ENCODE data around the gene CMTM1. TPM values are rescaled to one million over a fixed set of nuclear protein-coding genes. Genes with fewer than 3 reads are reported as not detected.

Gene CMTM1
- total RNA-seq, 1 experiment from 2014 or later = 9.4 TPM

GRCh38 chr16:66517586-66518263, 48.5 kb upstream of the CMTM1 start:
- BruUV-seq (replicated peaks) = no TSS peak
- no peaks in the 10 kb centered on the region for H3K27me3 ChIP-seq (ENCODE audit: insufficient read depth, low read depth)
- H3K9me2 ChIP-seq (ENCODE audit: insufficient read depth) = no peaks in the 10 kb centered on the region
- H3F3A ChIP-seq (ENCODE audit: insufficient read depth, low read depth) = peaks cover 36% of the 10 kb centered on the region
- ChIA-PET POLR2A (ENCODE audit: unreplicated experiment) (no interaction called here), CTCF (no interaction called here)
- no peak overlapping the region for H2AFZ ChIP-seq
- peak overlapping the region; percentile 25; the same call in 1 of the 2 replicates for H3K4me3 ChIP-seq
- peaks cover 78% of the 10 kb centered on the region for H3K4me1 ChIP-seq (replicated peaks; ENCODE audit: insufficient read depth)
- H3K4me2 ChIP-seq = peak overlapping the region; percentile 71
- no peaks in the 10 kb centered on the region for H3K79me2 ChIP-seq (ENCODE audit: low read depth)
- H4K20me1 ChIP-seq (ENCODE audit: insufficient read depth) = no peaks in the 10 kb centered on the region
- no peaks in the 10 kb centered on the region for H3K36me3 ChIP-seq (ENCODE audit: low read depth)
- peak overlapping the region; percentile 84 for H3K27ac ChIP-seq
- intact Hi-C loops (cut with micrococcal nuclease; ENCODE audit: unreplicated experiment) = loop anchor here (10.0 kb wide), 2 partner anchors 243 to 417 kb away; partner anchors contain the start of genes CES2 and CIAO2B
- DNase-seq = no peak
- no peak for TF ChIP-seq CTCF (conservative IDR thresholded peaks at IDR 0.05)
- H3K9me3 ChIP-seq (ENCODE audit: insufficient read depth, low read depth) = no peaks in the 10 kb centered on the region

- POLR2A ChIA-PET (ENCODE audit: unreplicated experiment) = interaction anchor here (0.6 kb wide), 1 partner anchor 22 kb away, joined by 3 read pairs; no protein-coding TSS in a partner anchor
- intact Hi-C loops (cut with micrococcal nuclease; ENCODE audit: unreplicated experiment) = loop anchor here (10.0 kb wide), 2 partner anchors 245 to 415 kb away; partner anchors contain the start of genes CES2 and CIAO2B
- H3K4me1 ChIP-seq (replicated peaks; ENCODE audit: insufficient read depth) = peaks cover 68% of the 10 kb centered on the region
Measured at GRCh38 chr16:66519482-66520373, 46.5 kb upstream of the CMTM1 start.

More at GRCh38 chr16:66519482-66520373, 46.5 kb upstream of the CMTM1 start:
- Histone ChIP-seq H3K4me3 (no peak overlapping the region), H3K9me3 (ENCODE audit: insufficient read depth, low read depth) (no peaks in the 10 kb centered on the region), H4K20me1 (ENCODE audit: insufficient read depth) (no peaks in the 10 kb centered on the region), H3K27ac (no peak overlapping the region), H3K79me2 (ENCODE audit: low read depth) (no peaks in the 10 kb centered on the region), H3K36me3 (ENCODE audit: low read depth) (no peaks in the 10 kb centered on the region), H3K27me3 (ENCODE audit: insufficient read depth, low read depth) (no peaks in the 10 kb centered on the region), H2AFZ (no peak overlapping the region), H3K4me2 (no peak overlapping the region), H3K9me2 (ENCODE audit: insufficient read depth) (no peaks in the 10 kb centered on the region), H3F3A (ENCODE audit: insufficient read depth, low read depth) (peaks cover 31% of the 10 kb centered on the region)
- TF ChIP-seq EZH2 (IDR thresholded peaks at IDR 0.05; ENCODE audit: low read depth) (no peak), CTCF (conservative IDR thresholded peaks at IDR 0.05) (no peak)
- no TSS peak for BruUV-seq (replicated peaks)
- CTCF ChIA-PET = no interaction called here
- no peak for DNase-seq
